ENCODE data around the gene INSYN2B.

DNA sequence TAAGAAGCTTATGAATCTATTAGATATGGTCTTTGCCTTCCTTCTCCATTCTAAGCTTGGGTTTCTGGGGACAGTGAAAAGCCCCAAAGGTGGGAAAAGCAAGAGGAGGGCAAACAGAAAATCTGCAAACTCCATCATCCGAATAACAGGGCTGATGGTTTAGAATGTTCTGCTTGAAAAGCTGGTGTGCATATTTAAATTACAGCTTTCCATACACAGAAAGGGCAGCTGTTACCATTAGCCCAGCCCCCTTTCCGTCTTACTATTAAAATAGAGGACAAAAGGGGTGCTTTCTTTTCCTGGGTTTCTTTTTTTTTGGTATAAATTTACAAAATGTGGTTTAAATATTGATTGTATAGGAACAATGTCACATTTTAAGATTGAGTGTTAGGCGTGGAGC is 22.0 kb downstream of the INSYN2B start:
- TF ChIP-seq, protein P1, sequence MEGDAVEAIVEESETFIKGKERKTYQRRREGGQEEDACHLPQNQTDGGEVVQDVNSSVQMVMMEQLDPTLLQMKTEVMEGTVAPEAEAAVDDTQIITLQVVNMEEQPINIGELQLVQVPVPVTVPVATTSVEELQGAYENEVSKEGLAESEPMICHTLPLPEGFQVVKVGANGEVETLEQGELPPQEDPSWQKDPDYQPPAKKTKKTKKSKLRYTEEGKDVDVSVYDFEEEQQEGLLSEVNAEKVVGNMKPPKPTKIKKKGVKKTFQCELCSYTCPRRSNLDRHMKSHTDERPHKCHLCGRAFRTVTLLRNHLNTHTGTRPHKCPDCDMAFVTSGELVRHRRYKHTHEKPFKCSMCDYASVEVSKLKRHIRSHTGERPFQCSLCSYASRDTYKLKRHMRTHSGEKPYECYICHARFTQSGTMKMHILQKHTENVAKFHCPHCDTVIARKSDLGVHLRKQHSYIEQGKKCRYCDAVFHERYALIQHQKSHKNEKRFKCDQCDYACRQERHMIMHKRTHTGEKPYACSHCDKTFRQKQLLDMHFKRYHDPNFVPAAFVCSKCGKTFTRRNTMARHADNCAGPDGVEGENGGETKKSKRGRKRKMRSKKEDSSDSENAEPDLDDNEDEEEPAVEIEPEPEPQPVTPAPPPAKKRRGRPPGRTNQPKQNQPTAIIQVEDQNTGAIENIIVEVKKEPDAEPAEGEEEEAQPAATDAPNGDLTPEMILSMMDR (IDR thresholded peaks at IDR 0.05; ENCODE audit: low read length), result no peak
- no peak for TF ChIP-seq EZH2 (IDR thresholded peaks at IDR 0.05; ENCODE audit: borderline replicate concordance, low read length)

All from OCI-LY1 (cell line).